ENCODE data around the gene HPN.

Gene HPN

DNA sequence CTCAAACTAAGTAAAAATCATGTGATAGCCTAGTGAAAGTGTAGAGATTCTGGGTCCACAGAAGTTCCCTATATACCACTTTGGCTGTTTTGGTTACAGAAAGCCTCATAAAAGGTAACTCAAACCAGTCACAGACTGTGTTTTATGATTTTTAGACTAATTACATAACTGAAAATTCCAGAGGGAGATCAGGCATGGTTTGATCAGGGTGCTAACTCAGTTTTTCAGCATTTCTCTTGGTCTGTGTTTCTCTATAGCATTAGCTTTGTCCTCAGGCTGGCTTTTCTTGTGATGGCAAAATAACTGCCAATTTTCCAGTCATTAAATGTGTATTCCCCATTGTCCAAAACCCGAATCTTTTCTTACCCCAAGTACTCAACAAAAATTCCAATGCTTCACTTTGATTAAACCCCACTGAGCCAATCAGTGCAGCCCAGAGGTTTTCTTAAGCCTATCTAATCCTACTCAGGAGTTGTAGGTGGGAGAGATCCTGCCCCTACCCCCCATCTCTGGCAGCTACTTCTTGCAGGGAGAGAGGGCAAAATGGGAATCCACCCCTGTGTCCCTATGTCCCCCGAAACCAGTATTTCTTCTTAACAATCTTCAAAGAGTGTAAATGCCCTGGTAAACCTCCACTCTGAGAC, 65.5 kb downstream of the HPN start:
- Histone ChIP-seq H3K4me1 (ENCODE audit: insufficient read depth, low read length, poor library complexity, severe bottlenecking) (no peaks in the 10 kb centered on the region), H3K4me3 (ENCODE audit: low read length, poor library complexity, severe bottlenecking) (no peak overlapping the region), H3F3A (ENCODE audit: low read depth) (no peaks in the 10 kb centered on the region), H3K27me3 (ENCODE audit: insufficient read depth, low read length, poor library complexity, severe bottlenecking) (no peaks in the 10 kb centered on the region), H3K9me2 (replicated peaks; ENCODE audit: low read depth, low read length) (no peaks in the 10 kb centered on the region), H3K36me3 (ENCODE audit: insufficient read depth, low read length) (no peaks in the 10 kb centered on the region), H3K79me2 (ENCODE audit: insufficient read depth, low read length) (no peaks in the 10 kb centered on the region), H3K4me2 (ENCODE audit: low read depth, low read length, poor library complexity, severe bottlenecking) (no peak overlapping the region), H4K20me1 (ENCODE audit: insufficient read depth, low read length, poor library complexity, severe bottlenecking) (no peaks in the 10 kb centered on the region), H2AFZ (ENCODE audit: low read length) (no peak overlapping the region), H3K9ac (ENCODE audit: low read depth, low read length, poor library complexity, severe bottlenecking) (no peak overlapping the region), H3K9me3 (ENCODE audit: insufficient read depth, low read depth, low read length) (no peaks in the 10 kb centered on the region)
- TF ChIP-seq EZH2phosphoT487 (IDR thresholded peaks at IDR 0.05; ENCODE audit: borderline replicate concordance) = no peak
- TF ChIP-seq, protein P1, sequence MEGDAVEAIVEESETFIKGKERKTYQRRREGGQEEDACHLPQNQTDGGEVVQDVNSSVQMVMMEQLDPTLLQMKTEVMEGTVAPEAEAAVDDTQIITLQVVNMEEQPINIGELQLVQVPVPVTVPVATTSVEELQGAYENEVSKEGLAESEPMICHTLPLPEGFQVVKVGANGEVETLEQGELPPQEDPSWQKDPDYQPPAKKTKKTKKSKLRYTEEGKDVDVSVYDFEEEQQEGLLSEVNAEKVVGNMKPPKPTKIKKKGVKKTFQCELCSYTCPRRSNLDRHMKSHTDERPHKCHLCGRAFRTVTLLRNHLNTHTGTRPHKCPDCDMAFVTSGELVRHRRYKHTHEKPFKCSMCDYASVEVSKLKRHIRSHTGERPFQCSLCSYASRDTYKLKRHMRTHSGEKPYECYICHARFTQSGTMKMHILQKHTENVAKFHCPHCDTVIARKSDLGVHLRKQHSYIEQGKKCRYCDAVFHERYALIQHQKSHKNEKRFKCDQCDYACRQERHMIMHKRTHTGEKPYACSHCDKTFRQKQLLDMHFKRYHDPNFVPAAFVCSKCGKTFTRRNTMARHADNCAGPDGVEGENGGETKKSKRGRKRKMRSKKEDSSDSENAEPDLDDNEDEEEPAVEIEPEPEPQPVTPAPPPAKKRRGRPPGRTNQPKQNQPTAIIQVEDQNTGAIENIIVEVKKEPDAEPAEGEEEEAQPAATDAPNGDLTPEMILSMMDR (conservative IDR thresholded peaks at IDR 0.05; ENCODE audit: low read length) = no peak

DNA sequence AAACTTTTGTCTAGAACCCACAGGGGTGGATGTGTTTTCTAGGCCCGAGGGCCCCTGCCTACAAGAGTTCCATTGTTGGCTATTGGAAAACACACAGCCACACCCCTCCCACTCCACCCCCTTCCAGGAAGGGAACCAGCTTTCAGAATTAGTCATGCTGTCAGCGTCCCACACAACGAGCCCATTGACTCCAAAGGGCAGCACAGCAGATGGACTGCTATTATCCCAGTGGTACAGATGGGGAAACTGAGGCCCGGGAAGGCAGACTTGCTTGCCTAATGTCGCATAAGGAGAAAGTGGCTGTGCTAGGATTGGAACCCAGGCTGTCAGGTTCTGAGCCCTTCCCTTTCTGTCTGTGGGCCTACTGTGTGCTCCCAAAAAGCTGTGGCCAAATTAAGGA, 66.0 kb downstream of the HPN start:
- H4K20me1 ChIP-seq (ENCODE audit: insufficient read depth, low read length, poor library complexity, severe bottlenecking) = no peaks in the 10 kb centered on the region
- TF ChIP-seq EZH2phosphoT487 (IDR thresholded peaks at IDR 0.05; ENCODE audit: borderline replicate concordance) = no peak
- TF ChIP-seq, protein P1 (conservative IDR thresholded peaks at IDR 0.05; ENCODE audit: low read length) = no peak
- H3K36me3 ChIP-seq (ENCODE audit: insufficient read depth, low read length) = no peaks in the 10 kb centered on the region
- no peaks in the 10 kb centered on the region for H3K27me3 ChIP-seq (ENCODE audit: insufficient read depth, low read length, poor library complexity, severe bottlenecking)
- H3K9ac ChIP-seq (ENCODE audit: low read depth, low read length, poor library complexity, severe bottlenecking) = no peak overlapping the region
- H3K4me1 ChIP-seq (ENCODE audit: insufficient read depth, low read length, poor library complexity, severe bottlenecking) = no peaks in the 10 kb centered on the region
- no peak overlapping the region for H3K4me3 ChIP-seq (ENCODE audit: low read length, poor library complexity, severe bottlenecking)
- H3F3A ChIP-seq (ENCODE audit: low read depth) = no peaks in the 10 kb centered on the region
- H3K9me3 ChIP-seq (ENCODE audit: insufficient read depth, low read depth, low read length) = no peaks in the 10 kb centered on the region
- H3K9me2 ChIP-seq (replicated peaks; ENCODE audit: low read depth, low read length) = no peaks in the 10 kb centered on the region
- no peak overlapping the region for H3K4me2 ChIP-seq (ENCODE audit: low read depth, low read length, poor library complexity, severe bottlenecking)
- no peaks in the 10 kb centered on the region for H3K79me2 ChIP-seq (ENCODE audit: insufficient read depth, low read length)
- H2AFZ ChIP-seq (ENCODE audit: low read length) = no peak overlapping the region

DNA sequence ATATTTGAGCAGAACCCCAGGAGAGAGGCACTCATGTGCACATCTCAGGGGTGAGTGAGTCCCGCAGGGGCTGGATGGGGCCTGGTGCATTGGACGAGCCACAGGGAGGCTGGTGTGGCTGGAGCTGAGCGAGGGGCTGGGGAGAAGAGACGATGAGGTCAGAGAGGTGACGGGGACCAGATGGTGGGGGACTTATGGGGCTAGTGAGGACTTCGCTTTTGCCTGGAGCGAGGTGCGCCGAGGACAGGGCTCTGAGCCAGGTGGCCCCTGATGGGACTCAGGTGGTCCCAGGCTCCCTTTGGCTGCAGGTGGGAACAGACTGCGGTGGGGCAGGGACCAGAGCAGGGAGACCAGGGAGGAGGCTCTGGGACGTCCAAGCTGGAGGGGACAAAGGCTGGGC, 67.2 kb downstream of the HPN start:
- Histone ChIP-seq H3K27me3 (ENCODE audit: insufficient read depth, low read length, poor library complexity, severe bottlenecking) (no peaks in the 10 kb centered on the region), H3K4me2 (ENCODE audit: low read depth, low read length, poor library complexity, severe bottlenecking) (no peak overlapping the region), H3K9ac (ENCODE audit: low read depth, low read length, poor library complexity, severe bottlenecking) (no peak overlapping the region), H3F3A (ENCODE audit: low read depth) (no peaks in the 10 kb centered on the region), H3K79me2 (ENCODE audit: insufficient read depth, low read length) (no peaks in the 10 kb centered on the region), H3K4me1 (ENCODE audit: insufficient read depth, low read length, poor library complexity, severe bottlenecking) (no peaks in the 10 kb centered on the region), H3K4me3 (ENCODE audit: low read length, poor library complexity, severe bottlenecking) (no peak overlapping the region), H3K36me3 (ENCODE audit: insufficient read depth, low read length) (no peaks in the 10 kb centered on the region), H4K20me1 (ENCODE audit: insufficient read depth, low read length, poor library complexity, severe bottlenecking) (no peaks in the 10 kb centered on the region), H2AFZ (ENCODE audit: low read length) (no peak overlapping the region), H3K9me3 (ENCODE audit: insufficient read depth, low read depth, low read length) (no peaks in the 10 kb centered on the region), H3K9me2 (replicated peaks; ENCODE audit: low read depth, low read length) (no peaks in the 10 kb centered on the region)
- TF ChIP-seq, protein P1 (conservative IDR thresholded peaks at IDR 0.05; ENCODE audit: low read length) = no peak
- TF ChIP-seq EZH2phosphoT487 (IDR thresholded peaks at IDR 0.05; ENCODE audit: borderline replicate concordance) = no peak

Measured in Loucy (cell line).